ENCODE results near the gene SEC62.

The SEC62 gene

GRCh38 chr3:169966951-169967915 lies 626 bp downstream of the SEC62 start:
- H3K4me3 ChIP-seq (ENCODE audit: low read length) = peak overlapping the region; percentile 93
- no peak for DNase-seq (ENCODE audit: low read depth)
- TF ChIP-seq CTCF (conservative IDR thresholded peaks at IDR 0.05; ENCODE audit: low read depth, low read length) = no peak

GRCh38 chr3:169968224-169968885 lies 1.7 kb downstream of the SEC62 start:
- TF ChIP-seq CTCF (conservative IDR thresholded peaks at IDR 0.05; ENCODE audit: low read depth, low read length) = no peak
- DNase-seq (ENCODE audit: low read depth) = no peak
- peak overlapping the region; percentile 93 for H3K4me3 ChIP-seq (ENCODE audit: low read length)

GRCh38 chr3:169969174-169970095 lies 2.8 kb downstream of the SEC62 start:
- no peak for TF ChIP-seq CTCF (conservative IDR thresholded peaks at IDR 0.05; ENCODE audit: low read depth, low read length)
- H3K4me3 ChIP-seq (ENCODE audit: low read length) = no peak overlapping the region

GRCh38 chr3:169970847-169971246 lies 4.2 kb downstream of the SEC62 start:
- H3K4me3 ChIP-seq (ENCODE audit: low read length) = no peak overlapping the region
- no peak for TF ChIP-seq CTCF (conservative IDR thresholded peaks at IDR 0.05; ENCODE audit: low read depth, low read length)
- DNase-seq (ENCODE audit: low read depth) = no peak

More at GRCh38 chr3:169969174-169970095, 2.8 kb downstream of the SEC62 start:
- no peak for DNase-seq (ENCODE audit: low read depth)

- no peak overlapping the region for H3K4me3 ChIP-seq (ENCODE audit: low read length)
- no peak for DNase-seq (ENCODE audit: low read depth)
- TF ChIP-seq CTCF (conservative IDR thresholded peaks at IDR 0.05; ENCODE audit: low read depth, low read length) = no peak
Observed at GRCh38 chr3:169971522-169971921, 4.9 kb downstream of the SEC62 start.

GRCh38 chr3:169980055-169980454 lies 13.4 kb downstream of the SEC62 start:
- DNase-seq (ENCODE audit: low read depth) = no peak
- no peak overlapping the region for H3K4me3 ChIP-seq (ENCODE audit: low read length)
- TF ChIP-seq CTCF (conservative IDR thresholded peaks at IDR 0.05; ENCODE audit: low read depth, low read length) = no peak
